Measurements from ENCODE around the gene QTRT2.

The QTRT2 gene

DNA sequence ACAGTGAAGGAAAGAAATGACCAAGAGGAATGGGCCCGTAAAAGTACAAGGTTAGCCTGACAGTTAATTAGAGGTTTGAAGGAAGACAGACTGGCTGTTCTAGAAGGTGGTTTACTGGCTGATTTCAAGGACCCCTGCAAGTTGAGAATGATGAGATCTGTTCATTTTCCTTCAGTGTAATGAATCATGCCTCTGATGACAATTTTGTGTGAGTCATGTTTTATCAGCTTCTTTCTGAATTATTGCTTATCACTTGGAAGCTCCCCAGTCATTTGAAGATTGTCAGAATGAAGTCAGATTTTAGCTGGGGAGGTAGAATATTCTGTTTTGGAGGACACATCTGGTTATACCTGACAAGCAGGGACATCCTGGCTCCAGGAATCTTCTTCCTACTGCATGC, 71.7 kb downstream of the QTRT2 start:
- TF ChIP-seq ZNF549 (tag by site-specific recombination; IDR thresholded peaks at IDR 0.05): no peak
- no peak for TF ChIP-seq ZNF335 (tag by site-specific recombination; conservative IDR thresholded peaks at IDR 0.05)
- TF ChIP-seq EGR2 (tag by site-specific recombination; IDR thresholded peaks at IDR 0.05; ENCODE audit: low read depth): no peak
- no peak for TF ChIP-seq CTCF (tag by site-specific recombination; IDR thresholded peaks at IDR 0.05)
- no peak for TF ChIP-seq ZNF639 (tag by site-specific recombination; IDR thresholded peaks at IDR 0.05)
- TF ChIP-seq ZFP69B (tag by site-specific recombination; IDR thresholded peaks at IDR 0.05): no peak
- TF ChIP-seq KLF7 (tag by site-specific recombination; IDR thresholded peaks at IDR 0.05; ENCODE audit: borderline replicate concordance): no peak
- no peak for TF ChIP-seq GLI4 (tag by site-specific recombination; IDR thresholded peaks at IDR 0.05)
- TF ChIP-seq ZEB2 (tag by site-specific recombination; IDR thresholded peaks at IDR 0.05): no peak
- no peak for TF ChIP-seq ZNF37A (tag by site-specific recombination; IDR thresholded peaks at IDR 0.05)
- no peak for TF ChIP-seq BCL6B (tag by site-specific recombination; IDR thresholded peaks at IDR 0.05)
- H3K4me1 ChIP-seq (ENCODE audit: control insufficient read depth, insufficient read depth, low read length): no peaks in the 10 kb centered on the region
- ChIA-PET CTCF (no interaction called here), POLR2A (interaction anchor here (0.7 kb wide), 1 partner anchor 27 kb away, joined by 3 read pairs; no protein-coding TSS in a partner anchor)
- H3K4me3 ChIP-seq (ENCODE audit: low read depth, low read length): no peak overlapping the region
- H3K9me3 ChIP-seq (ENCODE audit: control insufficient read depth, insufficient read depth, low read depth, low read length): no peaks in the 10 kb centered on the region
- H3K27ac ChIP-seq (ENCODE audit: extremely low read depth, low read depth, low read length): no peak overlapping the region
- H3K36me3 ChIP-seq (ENCODE audit: control insufficient read depth in 2 of 2, insufficient read depth in 1 of 2, low read length in 2 of 2): no peaks in the 10 kb centered on the region

- H3K4me3 ChIP-seq (ENCODE audit: low read depth, low read length): no peak overlapping the region
- H3K27ac ChIP-seq (ENCODE audit: extremely low read depth, low read depth, low read length): no peak overlapping the region
- H3K4me1 ChIP-seq (ENCODE audit: control insufficient read depth, insufficient read depth, low read length): no peaks in the 10 kb centered on the region
- ChIA-PET POLR2A (interaction anchor here (0.7 kb wide), 1 partner anchor 27 kb away, joined by 3 read pairs; no protein-coding TSS in a partner anchor), CTCF (no interaction called here)
- no peaks in the 10 kb centered on the region for H3K36me3 ChIP-seq (ENCODE audit: control insufficient read depth in 2 of 2, insufficient read depth in 1 of 2, low read length in 2 of 2)
- H3K9me3 ChIP-seq (ENCODE audit: control insufficient read depth, insufficient read depth, low read depth, low read length): no peaks in the 10 kb centered on the region
- TF ChIP-seq ZNF112 (tag by site-specific recombination; IDR thresholded peaks at IDR 0.05) (no peak), ZNF624 (tag by site-specific recombination; IDR thresholded peaks at IDR 0.05) (no peak), BCL11A (tag by site-specific recombination; IDR thresholded peaks at IDR 0.05; ENCODE audit: low read depth) (no peak), GLIS1 (tag by site-specific recombination; IDR thresholded peaks at IDR 0.05) (no peak), MEIS1 (CRISPR knock-in tag; IDR thresholded peaks at IDR 0.05; ENCODE audit: borderline replicate concordance) (no peak), ZNF529 (tag by site-specific recombination; IDR thresholded peaks at IDR 0.05; ENCODE audit: insufficient replicate concordance) (no peak), ZNF548 (tag by site-specific recombination; IDR thresholded peaks at IDR 0.05) (no peak), ZNF132 (tag by site-specific recombination; IDR thresholded peaks at IDR 0.05; ENCODE audit: borderline replicate concordance) (no peak), ZBTB1 (tag by site-specific recombination; IDR thresholded peaks at IDR 0.05) (no peak)
- TF ChIP-seq, protein P1, sequence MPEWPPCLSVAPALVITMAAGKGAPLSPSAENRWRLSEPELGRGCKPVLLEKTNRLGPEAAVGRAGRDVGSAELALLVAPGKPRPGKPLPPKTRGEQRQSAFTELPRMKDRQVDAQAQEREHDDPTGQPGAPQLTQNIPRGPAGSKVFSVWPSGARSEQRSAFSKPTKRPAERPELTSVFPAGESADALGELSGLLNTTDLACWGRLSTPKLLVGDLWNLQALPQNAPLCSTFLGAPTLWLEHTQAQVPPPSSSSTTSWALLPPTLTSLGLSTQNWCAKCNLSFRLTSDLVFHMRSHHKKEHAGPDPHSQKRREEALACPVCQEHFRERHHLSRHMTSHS (tag by site-specific recombination; IDR thresholded peaks at IDR 0.05): no peak
- TF ChIP-seq, protein P2, sequence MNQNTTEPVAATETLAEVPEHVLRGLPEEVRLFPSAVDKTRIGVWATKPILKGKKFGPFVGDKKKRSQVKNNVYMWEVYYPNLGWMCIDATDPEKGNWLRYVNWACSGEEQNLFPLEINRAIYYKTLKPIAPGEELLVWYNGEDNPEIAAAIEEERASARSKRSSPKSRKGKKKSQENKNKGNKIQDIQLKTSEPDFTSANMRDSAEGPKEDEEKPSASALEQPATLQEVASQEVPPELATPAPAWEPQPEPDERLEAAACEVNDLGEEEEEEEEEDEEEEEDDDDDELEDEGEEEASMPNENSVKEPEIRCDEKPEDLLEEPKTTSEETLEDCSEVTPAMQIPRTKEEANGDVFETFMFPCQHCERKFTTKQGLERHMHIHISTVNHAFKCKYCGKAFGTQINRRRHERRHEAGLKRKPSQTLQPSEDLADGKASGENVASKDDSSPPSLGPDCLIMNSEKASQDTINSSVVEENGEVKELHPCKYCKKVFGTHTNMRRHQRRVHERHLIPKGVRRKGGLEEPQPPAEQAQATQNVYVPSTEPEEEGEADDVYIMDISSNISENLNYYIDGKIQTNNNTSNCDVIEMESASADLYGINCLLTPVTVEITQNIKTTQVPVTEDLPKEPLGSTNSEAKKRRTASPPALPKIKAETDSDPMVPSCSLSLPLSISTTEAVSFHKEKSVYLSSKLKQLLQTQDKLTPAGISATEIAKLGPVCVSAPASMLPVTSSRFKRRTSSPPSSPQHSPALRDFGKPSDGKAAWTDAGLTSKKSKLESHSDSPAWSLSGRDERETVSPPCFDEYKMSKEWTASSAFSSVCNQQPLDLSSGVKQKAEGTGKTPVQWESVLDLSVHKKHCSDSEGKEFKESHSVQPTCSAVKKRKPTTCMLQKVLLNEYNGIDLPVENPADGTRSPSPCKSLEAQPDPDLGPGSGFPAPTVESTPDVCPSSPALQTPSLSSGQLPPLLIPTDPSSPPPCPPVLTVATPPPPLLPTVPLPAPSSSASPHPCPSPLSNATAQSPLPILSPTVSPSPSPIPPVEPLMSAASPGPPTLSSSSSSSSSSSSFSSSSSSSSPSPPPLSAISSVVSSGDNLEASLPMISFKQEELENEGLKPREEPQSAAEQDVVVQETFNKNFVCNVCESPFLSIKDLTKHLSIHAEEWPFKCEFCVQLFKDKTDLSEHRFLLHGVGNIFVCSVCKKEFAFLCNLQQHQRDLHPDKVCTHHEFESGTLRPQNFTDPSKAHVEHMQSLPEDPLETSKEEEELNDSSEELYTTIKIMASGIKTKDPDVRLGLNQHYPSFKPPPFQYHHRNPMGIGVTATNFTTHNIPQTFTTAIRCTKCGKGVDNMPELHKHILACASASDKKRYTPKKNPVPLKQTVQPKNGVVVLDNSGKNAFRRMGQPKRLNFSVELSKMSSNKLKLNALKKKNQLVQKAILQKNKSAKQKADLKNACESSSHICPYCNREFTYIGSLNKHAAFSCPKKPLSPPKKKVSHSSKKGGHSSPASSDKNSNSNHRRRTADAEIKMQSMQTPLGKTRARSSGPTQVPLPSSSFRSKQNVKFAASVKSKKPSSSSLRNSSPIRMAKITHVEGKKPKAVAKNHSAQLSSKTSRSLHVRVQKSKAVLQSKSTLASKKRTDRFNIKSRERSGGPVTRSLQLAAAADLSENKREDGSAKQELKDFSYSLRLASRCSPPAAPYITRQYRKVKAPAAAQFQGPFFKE (tag by site-specific recombination; IDR thresholded peaks at IDR 0.05; ENCODE audit: borderline replicate concordance): no peak
Observed at GRCh38 chr3:114128826-114129225, 72.3 kb downstream of the QTRT2 start.
